IMR-90 (cell line): ENCODE results near the gene GBP3. TPM values are rescaled to one million over a fixed set of nuclear protein-coding genes. Genes with fewer than 3 reads are reported as not detected.
A peak's percentile ranks its signal among the peaks of the same experiment; 100 is the strongest.

Experiments used
- ATAC-seq: fragments of 200-7000 bp; cut with Tn5 transposase; 2 replicates; pipeline ENCODE4 v1.9.1; 2020; ENCODE audit warnings: low read depth, mild to moderate bottlenecking, moderate library complexity
- BruUV-seq: library from RNA; stranded (reverse); fragments of 400-500 nt; replicated peaks from 2 replicates; lab custom pipeline; 2021; lab: Mats Ljungman, UMichigan
- CTCF ChIA-PET: fragments of 300-600 bp; formaldehyde crosslinking; extraction: SDS; loops from one replicate; lab custom pipeline; 2021; ENCODE audit warnings: antibody characterized with exemption; lab: Yijun Ruan, JAX
- POLR2A ChIA-PET: fragments of 300-600 bp; sonication (Branson Sonifier 250); formaldehyde crosslinking; loops from one replicate; lab custom pipeline; 2022; ENCODE audit warnings: antibody characterized with exemption; ENCODE audit not compliant: unreplicated experiment; lab: Charles Lee
- DNase-seq: peaks from one replicate; pipeline ENCODE4 v3.0.0; 2013
- H2AFZ ChIP-seq: replicated peaks from 2 replicates; pipeline ENCODE3; 2013; ENCODE audit warnings: low read length, mild to moderate bottlenecking; ENCODE audit not compliant: poor library complexity
- H2AK5ac ChIP-seq: 2 replicates; pipeline ENCODE4 v1.6.1; 2013; ENCODE audit warnings: low read depth, low read length, inconsistent platforms
- H2AK9ac ChIP-seq: replicated peaks from 2 replicates; pipeline ENCODE3; 2013; ENCODE audit warnings: mild to moderate bottlenecking, low read depth, low read length, moderate library complexity; ENCODE audit not compliant: poor library complexity
- H2BK120ac ChIP-seq: 2 replicates; pipeline ENCODE4 v1.6.1; 2013; ENCODE audit warnings: low read depth, low read length, inconsistent platforms
- H2BK15ac ChIP-seq: 3 replicates; pipeline ENCODE4 v1.6.1; 2013; ENCODE audit warnings: low read depth, low read length, inconsistent platforms
- H2BK20ac ChIP-seq: 2 replicates; pipeline ENCODE4 v1.6.1; 2013; ENCODE audit warnings: low read depth, mild to moderate bottlenecking, inconsistent platforms, low read length, moderate library complexity
- H2BK5ac ChIP-seq: 2 replicates; pipeline ENCODE4 v1.6.1; 2013; ENCODE audit warnings: mild to moderate bottlenecking, low read depth, low read length, inconsistent platforms; ENCODE audit not compliant: poor library complexity, severe bottlenecking
- H3K14ac ChIP-seq: replicated peaks from 2 replicates; pipeline ENCODE4 v1.6.1; 2013; ENCODE audit warnings: low read depth, low read length, inconsistent platforms
- H3K18ac ChIP-seq: 2 replicates; pipeline ENCODE4 v1.6.1; 2013; ENCODE audit warnings: low read depth, low read length, control low read depth
- H3K23ac ChIP-seq: 2 replicates; pipeline ENCODE4 v1.6.1; 2013; ENCODE audit warnings: low read depth, low read length, inconsistent platforms
- H3K27ac ChIP-seq: 2 replicates; pipeline ENCODE4 v1.5.1; 2013; ENCODE audit warnings: mild to moderate bottlenecking, control low read depth, low read length; ENCODE audit not compliant: insufficient read depth
- H3K27me3 ChIP-seq: 2 replicates; pipeline ENCODE4 v1.6.1; 2013; ENCODE audit warnings: low read length; ENCODE audit not compliant: control insufficient read depth, insufficient read depth
- H3K36me3 ChIP-seq: 2 replicates; pipeline ENCODE4 v1.6.1; 2013; ENCODE audit warnings: low read length, mixed read lengths; ENCODE audit not compliant: control insufficient read depth, insufficient read depth
- H3K4ac ChIP-seq: 2 replicates; pipeline ENCODE4 v1.6.1; 2013; ENCODE audit warnings: low read depth, low read length, inconsistent platforms
- H3K4me1 ChIP-seq: 2 replicates; pipeline ENCODE4 v1.6.1; 2013; ENCODE audit warnings: low read length, mixed read lengths; ENCODE audit not compliant: control insufficient read depth, insufficient read depth
- H3K4me2 ChIP-seq: 2 replicates; pipeline ENCODE4 v1.6.1; 2013; ENCODE audit warnings: low read depth, mild to moderate bottlenecking, control low read depth, low read length, moderate library complexity
- H3K4me3 ChIP-seq: 2 replicates; pipeline ENCODE4 v1.5.1; 2013; ENCODE audit warnings: low read depth, mild to moderate bottlenecking, control low read depth, low read length, moderate library complexity; ENCODE audit not compliant: insufficient read depth
- H3K56ac ChIP-seq: 2 replicates; pipeline ENCODE4 v1.6.1; 2013; ENCODE audit warnings: low read length, inconsistent platforms; ENCODE audit not compliant: insufficient read depth; ENCODE audit errors: extremely low read depth
- H3K79me1 ChIP-seq, 2 experiments: 2 replicates each; pipeline ENCODE4 v1.6.1; 2013; ENCODE audit warnings: low read length in 2 of 2, inconsistent platforms in 1 of 2, low read depth in 1 of 2
- H3K9ac ChIP-seq: 2 replicates; pipeline ENCODE4 v1.6.1; 2013; ENCODE audit warnings: low read depth, low read length, control low read depth
- H3K9me1 ChIP-seq: 2 replicates; pipeline ENCODE4 v1.6.1; 2013; ENCODE audit warnings: low read length, inconsistent platforms; ENCODE audit not compliant: insufficient read depth
- H3K9me3 ChIP-seq: 2 replicates; pipeline ENCODE4 v1.6.1; 2013; ENCODE audit warnings: low read length; ENCODE audit not compliant: control insufficient read depth, insufficient read depth
- H4K20me1 ChIP-seq: 2 replicates; pipeline ENCODE4 v1.6.1; 2013; ENCODE audit warnings: low read length, inconsistent platforms; ENCODE audit not compliant: insufficient read depth
- H4K5ac ChIP-seq: 2 replicates; pipeline ENCODE4 v1.6.1; 2013; ENCODE audit warnings: mild to moderate bottlenecking, low read depth, low read length, control low read depth
- H4K8ac ChIP-seq, 2 experiments: 2 replicates each; pipeline ENCODE4 v1.6.1; 2013; ENCODE audit warnings: low read depth in 2 of 2, low read length in 2 of 2, control low read depth in 1 of 2, inconsistent platforms in 1 of 2
- H4K91ac ChIP-seq: 2 replicates; pipeline ENCODE4 v1.6.1; 2013; ENCODE audit warnings: low read depth, low read length, inconsistent platforms; ENCODE audit not compliant: insufficient read depth
- CEBPB ChIP-seq: IDR thresholded peaks from 2 replicates; pipeline ENCODE4 v1.6.1; 2012; ENCODE audit warnings: low read depth, low read length, improper control_type of control experiment
- CTCF ChIP-seq: conservative IDR thresholded peaks from 2 replicates; pipeline ENCODE4 v1.5.1; 2012; ENCODE audit warnings: mild to moderate bottlenecking, low read depth, low read length, improper control_type of control experiment
- FOS ChIP-seq: fragments of 150-350 bp; IDR thresholded peaks from 2 replicates; pipeline ENCODE4 v1.6.1; 2016; ENCODE audit warnings: low read depth, low read length
- MAFK ChIP-seq: IDR thresholded peaks from 2 replicates; pipeline ENCODE4 v1.6.1; 2012; ENCODE audit warnings: low read depth, low read length, improper control_type of control experiment
- MAZ ChIP-seq: IDR thresholded peaks from 2 replicates; pipeline ENCODE4 v1.6.1; 2012; ENCODE audit warnings: low read depth, mild to moderate bottlenecking, low read length, improper control_type of control experiment, moderate library complexity, borderline replicate concordance
- MXI1 ChIP-seq: IDR thresholded peaks from 2 replicates; pipeline ENCODE4 v1.6.1; 2012; ENCODE audit warnings: low read depth, mild to moderate bottlenecking, low read length, moderate library complexity, borderline replicate concordance
- POLR2A ChIP-seq: IDR thresholded peaks from 2 replicates; pipeline ENCODE4 v1.6.1; 2012; ENCODE audit warnings: mild to moderate bottlenecking, low read depth, low read length
- RAD21 ChIP-seq: IDR thresholded peaks from 2 replicates; pipeline ENCODE4 v1.6.1; 2012; ENCODE audit warnings: low read length, improper control_type of control experiment
- RFX5 ChIP-seq: IDR thresholded peaks from 2 replicates; pipeline ENCODE4 v1.8.0; 2012; ENCODE audit warnings: low read depth, mild to moderate bottlenecking, low read length, moderate library complexity
- SMC3 ChIP-seq: fragments of 150-350 bp; IDR thresholded peaks from 2 replicates; pipeline ENCODE4 v1.6.1; 2016; ENCODE audit warnings: low read depth, mild to moderate bottlenecking, antibody characterized with exemption, low read length, moderate library complexity
- WGBS, 2 experiments: methylation state at CpG; one replicate each; pipeline versions ENCODE4 v1.1.5 to v1.1.7; 2013; ENCODE audit warnings: missing lambda C conversion rate in 2 of 2; ENCODE audit not compliant: insufficient read length in 1 of 2; ENCODE audit errors: extremely low coverage in 2 of 2; 5-methylcytosine and 5-hydroxymethylcytosine counted together
- dilution Hi-C: fragments of 300-500 bp; cut with HindIII; formaldehyde crosslinking; loops from one replicate; pipeline ENCODE4 v1.14.3; 2018; ENCODE audit warnings: low sequenced_read_pairs; ENCODE audit not compliant: unreplicated experiment
- in situ Hi-C: fragments of 300-500 bp; cut with MboI; formaldehyde crosslinking; loops from 3 replicates; pipeline ENCODE4 v1.14.3; 2019; ENCODE audit warnings: low sequenced_read_pairs, inconsistent platforms, mixed read lengths
- intact Hi-C: fragments of 100-400 bp; cut with micrococcal nuclease; formaldehyde crosslinking; loops from 2 replicates; pipeline ENCODE4 v1.10.0; 2022
- polyA plus RNA-seq, 3 experiments: library from polyadenylated mRNA; depleted of rRNA; stranded (reverse); fragments of >200 nt; gene quantifications; 2 replicates each; pipeline ENCODE4 v1.2.3, GENCODE V29; 2012; ENCODE audit warnings: low replicate concordance in 1 of 3
- total RNA-seq: library from RNA; depleted of rRNA; stranded (reverse); fragments of >200 nt; gene quantifications from 2 replicates; pipeline ENCODE4 v1.2.3, GENCODE V29; 2012
- TF ChIP-seq, protein P1 (sequence below): fragments of 150-350 bp; IDR thresholded peaks from 2 replicates; pipeline ENCODE4 v1.6.1; 2017; ENCODE audit warnings: mild to moderate bottlenecking, antibody characterized with exemption, low read length, low read depth

The GBP3 gene
- total and polyA plus RNA-seq, 2 of the 4 experiments (the other 2 are of a cell fraction): 21.9 to 50.0 TPM

- H3K27ac ChIP-seq: peak overlapping the region; percentile 62; the same call in 1 of the 2 replicates
- H3K36me3 ChIP-seq: peaks cover 9% of the 10 kb centered on the region; the same call in 1 of the 2 replicates
- H4K8ac ChIP-seq: peak overlapping the region in 1 of 2 experiments; percentile 13; a peak in 1 of 4 replicates
- no peak overlapping the region for H3K23ac ChIP-seq
- 85% methylated on average over 5 of the region's 17 CpGs; no CpG with 5 or more reads in 1 of the 2 experiments for WGBS, 2 experiments
- DNase-seq (peak; percentile 69), ATAC-seq (peak; percentile 44)
- H2AK9ac ChIP-seq: no peak overlapping the region
- no peaks in the 10 kb centered on the region for H3K9me3 ChIP-seq
- H2AFZ ChIP-seq: no peak overlapping the region
- dilution Hi-C loops (no loop called here), intact Hi-C loops (loop anchor here (1.0 kb wide), 1 partner anchor 471 kb away; no protein-coding TSS in a partner anchor), in situ Hi-C loops (no loop called here)
- H3K27me3 ChIP-seq: no peaks in the 10 kb centered on the region
- ChIA-PET CTCF (interaction anchor here (0.6 to 1.5 kb wide), 13 partner anchors 10 to 970 kb away, joined by 3 to 10 read pairs (median 3); partner anchors contain the start of gene GBP1), POLR2A (no interaction called here)
- H3K4me1 ChIP-seq: peaks cover 13% of the 10 kb centered on the region
- H3K4ac ChIP-seq: 0 out of 2 replicates have a peak overlapping the region, but pooled peaks have one; percentile 45
- H3K14ac ChIP-seq: peak overlapping the region; percentile 35
- H2BK20ac ChIP-seq: no peak overlapping the region; the same call in 1 of the 2 replicates
- no peak overlapping the region for H3K4me3 ChIP-seq
- peak overlapping the region; percentile 97 for H3K4me2 ChIP-seq
- no peak overlapping the region for H4K91ac ChIP-seq
- H2BK15ac ChIP-seq: no peak overlapping the region
- H4K20me1 ChIP-seq: peaks cover 4% of the 10 kb centered on the region; the same call in 1 of the 2 replicates
- peak overlapping the region; percentile 5 for H2BK5ac ChIP-seq
- H3K79me1 ChIP-seq: peaks cover 19 to 50% of the 10 kb centered on the region in 2 experiments
- H3K18ac ChIP-seq: peak overlapping the region; percentile 39; the same call in 1 of the 2 replicates
- TF ChIP-seq FOS: no peak
- peak; percentile 51 for TF ChIP-seq RAD21
- no peak for TF ChIP-seq MAZ
- no peak for TF ChIP-seq RFX5
- TF ChIP-seq CTCF: peak; percentile 72
- no peak for TF ChIP-seq MAFK
- peak; percentile 36; the same call in 1 of the 2 replicates for TF ChIP-seq SMC3
- TF ChIP-seq POLR2A: no peak
- TF ChIP-seq CEBPB: peak; percentile 65
- TF ChIP-seq, protein P1, sequence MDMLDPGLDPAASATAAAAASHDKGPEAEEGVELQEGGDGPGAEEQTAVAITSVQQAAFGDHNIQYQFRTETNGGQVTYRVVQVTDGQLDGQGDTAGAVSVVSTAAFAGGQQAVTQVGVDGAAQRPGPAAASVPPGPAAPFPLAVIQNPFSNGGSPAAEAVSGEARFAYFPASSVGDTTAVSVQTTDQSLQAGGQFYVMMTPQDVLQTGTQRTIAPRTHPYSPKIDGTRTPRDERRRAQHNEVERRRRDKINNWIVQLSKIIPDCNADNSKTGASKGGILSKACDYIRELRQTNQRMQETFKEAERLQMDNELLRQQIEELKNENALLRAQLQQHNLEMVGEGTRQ: no peak
- no peak for TF ChIP-seq MXI1
- peak overlapping the region; percentile 43; the same call in 1 of the 2 replicates for H2AK5ac ChIP-seq
- H3K9me1 ChIP-seq: peaks cover 9% of the 10 kb centered on the region; the same call in 1 of the 2 replicates
- H4K5ac ChIP-seq: peak overlapping the region; percentile 76
- no peak overlapping the region; the same call in 1 of the 2 replicates for H3K9ac ChIP-seq
- H3K56ac ChIP-seq: no peak overlapping the region
- BruUV-seq: no TSS peak
- H2BK120ac ChIP-seq: no peak overlapping the region
These were observed 38.7 kb downstream of the GBP3 start for GRCh38 chr1:88983791-88984559.
